SK-N-MC (cell line): ENCODE results near the gene POTEF.
"Not testable (repeated sequence)": the region's sequence is repeated elsewhere in the genome, so short reads cannot be mapped to it uniquely, and the experiment has no call there.

Source experiments
- DNase-seq: peaks from one replicate; pipeline ENCODE4 v3.0.0-alpha.2; 2011; ENCODE audit warnings: low read depth, low spot score
- H3K27ac ChIP-seq: fragments of 200-600 bp; sonication (generic); 2 replicates; pipeline ENCODE4 v1.5.1; 2016; ENCODE audit warnings: mixed run types
- H3K36me3 ChIP-seq: fragments of 200-600 bp; sonication (generic); 2 replicates; pipeline ENCODE4 v1.6.1; 2017; ENCODE audit warnings: antibody characterized with exemption, low read length, mixed read lengths; ENCODE audit not compliant: insufficient read depth
- H3K4me3 ChIP-seq: fragments of 200-600 bp; sonication (generic); 2 replicates; pipeline ENCODE4 v1.5.1; 2016
- H3K9ac ChIP-seq: fragments of 200-600 bp; sonication (generic); 2 replicates; pipeline ENCODE4 v1.8.0; 2017; ENCODE audit warnings: mixed run types, mixed read lengths; ENCODE audit not compliant: insufficient read length
- H3K9me3 ChIP-seq: fragments of 200-600 bp; sonication (generic); 2 replicates; pipeline ENCODE4 v1.6.1; 2017; ENCODE audit warnings: low read depth, mild to moderate bottlenecking, antibody characterized with exemption, low read length, moderate library complexity, mixed read lengths
- EZH2 ChIP-seq: fragments of 200-600 bp; sonication (generic); IDR thresholded peaks from one replicate; pipeline ENCODE4 v1.6.1; 2017; ENCODE audit warnings: antibody characterized with exemption
- FOXP2 ChIP-seq: optimal IDR thresholded peaks from 2 replicates; pipeline ENCODE3; 2011; ENCODE audit warnings: mild to moderate bottlenecking, moderate library complexity; ENCODE audit not compliant: insufficient read depth; ENCODE audit errors: extremely low read length, control extremely low read depth
- POLR2AphosphoS5 ChIP-seq: IDR thresholded peaks from 2 replicates; pipeline ENCODE4 v1.6.1; 2012; ENCODE audit warnings: mild to moderate bottlenecking, low read depth, low read length, borderline replicate concordance

POTEF gene

GRCh38 chr2:130152816-130153595 is 24.0 kb upstream of the POTEF start:
- no peak overlapping the region for H3K4me3 ChIP-seq
- no peak overlapping the region for H3K27ac ChIP-seq
- TF ChIP-seq FOXP2 (no peak), EZH2 (no peak), POLR2AphosphoS5 (no peak)
- no peak overlapping the region for H3K9ac ChIP-seq
- DNase-seq: no peak
- H3K36me3 ChIP-seq: no peaks in the 10 kb centered on the region; the same call in 1 of the 2 replicates
- no peaks in the 10 kb centered on the region for H3K9me3 ChIP-seq

GRCh38 chr2:130152136-130152815 is 23.3 kb upstream of the POTEF start:
- H3K27ac ChIP-seq, H3K4me3 ChIP-seq, H3K9ac ChIP-seq, H3K36me3 ChIP-seq, DNase-seq, H3K9me3 ChIP-seq: not testable (repeated sequence)

- H3K27ac ChIP-seq, H3K9me3 ChIP-seq, H3K4me3 ChIP-seq, H3K36me3 ChIP-seq, H3K9ac ChIP-seq, DNase-seq: not testable (repeated sequence)
Observed at GRCh38 chr2:130151145-130151512, 22.1 kb upstream of the POTEF start.

GRCh38 chr2:130150181-130151144 is 21.4 kb upstream of the POTEF start:
- TF ChIP-seq EZH2 (no peak), FOXP2 (no peak), POLR2AphosphoS5 (no peak)
- Histone ChIP-seq H3K9ac (no peak overlapping the region), H3K9me3 (no peaks in the 10 kb centered on the region), H3K36me3 (no peaks in the 10 kb centered on the region; the same call in 1 of the 2 replicates), H3K4me3 (no peak overlapping the region), H3K27ac (no peak overlapping the region)
- DNase-seq: no peak

GRCh38 chr2:130148515-130148914 is 19.5 kb upstream of the POTEF start:
- H3K9me3 ChIP-seq, H3K4me3 ChIP-seq, H3K9ac ChIP-seq, DNase-seq, H3K36me3 ChIP-seq, H3K27ac ChIP-seq: not testable (repeated sequence)

- not testable (repeated sequence) for H3K27ac ChIP-seq, DNase-seq, H3K9me3 ChIP-seq, H3K36me3 ChIP-seq, H3K9ac ChIP-seq
- peak within 1 kb of the TSS; percentile 61 for H3K4me3 ChIP-seq
Observed at GRCh38 chr2:130145006-130145414, 16.0 kb upstream of the POTEF start, which contains the start of gene CCDC74B. Gene CCDC74B (minus strand): TSS chr2:130145112. CDS start chr2:130144996, 116 bp downstream.

GRCh38 chr2:130143266-130144039 is 14.4 kb upstream of the POTEF start:
- DNase-seq, H3K27ac ChIP-seq, H3K36me3 ChIP-seq, H3K9ac ChIP-seq, H3K4me3 ChIP-seq, H3K9me3 ChIP-seq: not testable (repeated sequence)

GRCh38 chr2:130142396-130143265 is 13.6 kb upstream of the POTEF start:
- H3K9ac ChIP-seq, H3K4me3 ChIP-seq, H3K27ac ChIP-seq, H3K9me3 ChIP-seq, DNase-seq, H3K36me3 ChIP-seq: not testable (repeated sequence)

GRCh38 chr2:130141645-130142370 is 12.8 kb upstream of the POTEF start:
- not testable (repeated sequence) for H3K9ac ChIP-seq, H3K36me3 ChIP-seq, DNase-seq, H3K9me3 ChIP-seq, H3K27ac ChIP-seq, H3K4me3 ChIP-seq

- H3K9ac ChIP-seq, H3K36me3 ChIP-seq, DNase-seq, H3K27ac ChIP-seq, H3K9me3 ChIP-seq, H3K4me3 ChIP-seq: not testable (repeated sequence)
Observed at GRCh38 chr2:130141002-130141401, 12.0 kb upstream of the POTEF start.

GRCh38 chr2:130140516-130140915 is 11.5 kb upstream of the POTEF start:
- H3K27ac ChIP-seq, H3K4me3 ChIP-seq, DNase-seq, H3K36me3 ChIP-seq, H3K9ac ChIP-seq, H3K9me3 ChIP-seq: not testable (repeated sequence)
